Testis (tissue), 3 donors: ENCODE results near the gene ALKBH5. TPM values are rescaled to one million over a fixed set of nuclear protein-coding genes. Genes with fewer than 3 reads are reported as not detected.
A peak's percentile ranks its signal among the peaks of the same experiment; 100 is the strongest.

ENCODE experiments used
- DNase-seq: peaks from one replicate; pipeline ENCODE4 v3.0.0-alpha.2; 2019
- H3K27ac ChIP-seq, 2 donors: fragments of 200-600 bp; sonication (generic); one replicate each; pipeline ENCODE4 v1.5.1; 2019
- H3K27me3 ChIP-seq: fragments of 200-600 bp; sonication (generic); one replicate; pipeline ENCODE4 v1.5.1; 2019
- H3K36me3 ChIP-seq: fragments of 200-600 bp; sonication (generic); one replicate; pipeline ENCODE4 v1.5.1; 2017; ENCODE audit warnings: low read depth; ENCODE audit errors: missing control alignments
- H3K4me1 ChIP-seq: fragments of 200-600 bp; sonication (generic); one replicate; pipeline ENCODE4 v1.5.1; 2019
- H3K4me3 ChIP-seq, 2 donors: fragments of 200-600 bp; sonication (generic); one replicate each; pipeline ENCODE4 v1.5.1; 2017 to 2019
- H3K9me3 ChIP-seq: fragments of 200-600 bp; sonication (generic); one replicate; pipeline ENCODE4 v1.5.1; 2017
- POLR2A ChIP-seq: fragments of 450-650 bp; IDR thresholded peaks from one replicate; pipeline ENCODE4 v1.6.1; 2017; ENCODE audit warnings: antibody characterized with exemption, mild to moderate bottlenecking, moderate library complexity
- WGBS, 2 donors: methylation state at CpG; one replicate each; pipeline ENCODE4 v1.1.5; 2018; 5-methylcytosine and 5-hydroxymethylcytosine counted together
- intact Hi-C: fragments of 100-400 bp; cut with DNase I; formaldehyde crosslinking; loops from one replicate; pipeline ENCODE4 v1.15.1; 2023; ENCODE audit warnings: low total_unique reads
- polyA plus RNA-seq: library from polyadenylated mRNA; stranded (reverse); fragments of 350-450 nt; fragmentation: Illumina TruSeq; extraction: RNeasy Lipid Tissue Mini Kit (QIAGEN cat#74804); gene quantifications from one replicate; pipeline ENCODE4 v1.2.3, GENCODE V29; 2014; ENCODE audit warnings: low read depth, low replicate concordance; ENCODE audit not compliant: insufficient read depth
- total RNA-seq, 2 donors: library from RNA; depleted of rRNA; stranded (reverse); fragments of >200 nt; gene quantifications; one replicate each; pipeline ENCODE4 v1.2.3, GENCODE V29; 2016
- TF ChIP-seq, protein P1 (sequence below), 3 experiments: fragments of 450-650 bp in 2 of 3; fragments of 200-600 bp in 1 of 3; sonication (generic) in 1 of 3; IDR thresholded peaks; one replicate each; pipeline ENCODE4 v1.5.1; 2016 to 2019; ENCODE audit warnings: antibody characterized with exemption in 3 of 3, mild to moderate bottlenecking in 2 of 3, moderate library complexity in 1 of 3

Gene ALKBH5
- total and polyA plus RNA-seq, 3 donors from 2014 or later, result 172 to 253 (median 213) TPM

DNA sequence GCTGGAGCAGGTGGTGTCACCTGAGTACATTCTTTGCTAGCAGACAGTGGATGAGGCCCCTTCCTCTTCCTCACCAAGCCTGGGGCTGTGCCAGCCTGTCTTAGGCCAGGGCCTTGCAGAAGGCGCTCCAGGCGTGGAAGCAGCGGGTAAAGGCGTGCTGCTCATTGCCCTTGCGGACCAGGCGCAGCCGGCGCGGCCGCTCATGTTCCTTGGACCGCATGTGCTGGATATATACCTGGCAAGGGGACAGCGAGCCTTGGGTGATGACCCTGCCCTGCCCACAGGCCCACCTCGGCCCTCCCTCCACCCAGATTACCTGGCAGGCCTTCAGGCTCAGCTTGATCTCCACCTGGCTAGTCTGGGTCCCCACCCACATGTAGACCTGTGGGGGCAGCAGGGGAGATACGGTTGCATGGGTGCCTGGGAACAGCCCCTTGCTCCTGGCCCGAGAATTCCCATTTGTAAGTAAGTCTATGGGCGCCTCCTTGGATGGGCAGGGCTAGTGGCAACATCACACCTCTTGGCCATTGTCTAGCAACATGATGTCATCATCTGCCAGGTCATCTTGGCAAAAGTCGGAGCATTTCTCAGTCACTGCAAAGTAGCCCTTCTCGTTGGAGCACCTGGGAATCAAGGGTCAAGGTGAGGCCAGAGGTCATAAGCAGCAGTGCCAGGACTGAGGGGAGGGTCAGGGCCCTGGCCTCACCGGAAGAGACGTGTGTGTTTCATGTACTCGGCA is 61.6 kb downstream of the ALKBH5 start:
- TF ChIP-seq, protein P1, sequence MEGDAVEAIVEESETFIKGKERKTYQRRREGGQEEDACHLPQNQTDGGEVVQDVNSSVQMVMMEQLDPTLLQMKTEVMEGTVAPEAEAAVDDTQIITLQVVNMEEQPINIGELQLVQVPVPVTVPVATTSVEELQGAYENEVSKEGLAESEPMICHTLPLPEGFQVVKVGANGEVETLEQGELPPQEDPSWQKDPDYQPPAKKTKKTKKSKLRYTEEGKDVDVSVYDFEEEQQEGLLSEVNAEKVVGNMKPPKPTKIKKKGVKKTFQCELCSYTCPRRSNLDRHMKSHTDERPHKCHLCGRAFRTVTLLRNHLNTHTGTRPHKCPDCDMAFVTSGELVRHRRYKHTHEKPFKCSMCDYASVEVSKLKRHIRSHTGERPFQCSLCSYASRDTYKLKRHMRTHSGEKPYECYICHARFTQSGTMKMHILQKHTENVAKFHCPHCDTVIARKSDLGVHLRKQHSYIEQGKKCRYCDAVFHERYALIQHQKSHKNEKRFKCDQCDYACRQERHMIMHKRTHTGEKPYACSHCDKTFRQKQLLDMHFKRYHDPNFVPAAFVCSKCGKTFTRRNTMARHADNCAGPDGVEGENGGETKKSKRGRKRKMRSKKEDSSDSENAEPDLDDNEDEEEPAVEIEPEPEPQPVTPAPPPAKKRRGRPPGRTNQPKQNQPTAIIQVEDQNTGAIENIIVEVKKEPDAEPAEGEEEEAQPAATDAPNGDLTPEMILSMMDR (IDR thresholded peaks at IDR 0.05), result no peak
- TF ChIP-seq POLR2A, result no peak
- intact Hi-C loops, result no loop called here
- DNase-seq, result no peak
- Histone ChIP-seq H3K27ac (no peak overlapping the region), H3K9me3 (no peaks in the 10 kb centered on the region), H3K4me1 (peaks cover 26% of the 10 kb centered on the region), H3K36me3 (no peaks in the 10 kb centered on the region), H3K4me3 (no peak overlapping the region), H3K27me3 (no peaks in the 10 kb centered on the region)
- 86 to 90% methylated on average over 6 to 21 of the region's 21 CpGs for WGBS, 2 donors

DNA sequence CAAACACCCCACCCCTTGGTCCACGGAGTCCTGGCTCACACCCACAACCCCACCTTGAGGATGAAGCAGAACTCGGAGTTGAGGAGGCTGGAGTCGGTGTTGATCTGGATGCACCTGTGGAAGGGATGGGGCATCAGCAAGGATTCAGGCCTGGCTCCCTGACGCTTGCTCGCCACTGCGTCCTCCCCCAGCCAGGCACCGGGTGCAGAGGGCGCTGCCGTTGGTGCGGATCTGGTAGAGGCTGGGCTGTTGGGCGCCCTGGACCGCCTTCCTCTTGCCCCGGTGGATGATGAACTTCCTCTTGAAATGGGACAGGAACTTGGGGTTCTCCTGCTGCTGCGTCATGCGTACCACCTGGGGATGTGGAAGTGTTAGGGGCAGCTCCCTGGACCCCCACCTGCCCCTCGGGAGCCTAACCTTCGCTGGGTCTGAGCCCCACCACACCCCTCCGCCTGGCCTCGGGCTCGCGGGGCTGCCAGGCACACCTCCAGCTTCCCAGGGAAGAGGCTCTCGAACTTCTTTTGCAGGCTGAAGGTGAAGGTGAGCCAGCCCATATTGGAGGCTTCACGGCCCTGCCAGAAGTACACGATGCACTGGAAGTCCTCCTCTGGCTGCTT is 62.6 kb downstream of the ALKBH5 start:
- intact Hi-C loops, result no loop called here
- no peak overlapping the region for H3K27ac ChIP-seq
- peak overlapping the region in 1 of 2 donors; percentile 36 for H3K4me3 ChIP-seq

DNA sequence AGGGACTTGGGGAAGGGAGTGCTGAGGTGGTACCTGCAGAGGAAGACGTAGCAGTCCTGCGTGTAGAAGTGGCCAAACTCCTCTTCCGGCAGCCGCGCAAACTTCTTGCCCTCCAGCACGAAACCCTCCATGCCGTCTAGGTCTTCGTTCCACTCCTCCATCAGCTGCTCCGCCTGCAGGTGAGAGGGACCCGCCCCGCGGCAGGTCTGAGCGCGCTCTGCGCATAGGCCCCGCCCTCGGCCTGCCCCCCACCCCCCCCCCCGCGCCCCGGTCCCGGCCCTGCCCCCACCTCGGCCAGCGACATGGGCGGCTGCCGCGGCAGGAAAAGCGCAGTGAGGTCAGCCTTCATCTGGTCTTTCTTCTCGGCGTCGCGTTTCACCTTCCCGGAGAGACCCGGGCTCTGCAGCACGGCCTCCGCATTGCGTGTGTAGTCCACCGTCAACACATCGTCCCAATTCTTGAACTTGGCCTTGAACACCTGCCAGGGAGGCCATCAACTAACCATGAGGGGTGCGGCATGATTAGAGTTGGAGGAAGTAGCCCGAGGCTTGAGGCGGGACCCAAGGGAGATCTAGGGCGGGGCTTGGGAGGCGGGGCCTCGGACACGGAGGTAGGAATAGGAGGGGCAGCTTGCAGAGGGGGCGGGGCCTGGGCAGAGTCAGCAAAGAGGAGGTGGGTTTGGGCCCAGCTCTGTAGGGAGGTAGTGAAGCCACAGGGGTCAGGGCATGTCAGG is 63.4 kb downstream of the ALKBH5 start:
- peak overlapping the region; percentile 31 to 56 for H3K27ac ChIP-seq
- no peaks in the 10 kb centered on the region for H3K36me3 ChIP-seq
- peak; percentile 90 for DNase-seq
- H3K27me3 ChIP-seq, result no peaks in the 10 kb centered on the region
- 26 to 41% methylated on average over 38 to 40 of the region's 46 CpGs for WGBS, 2 donors
- TF ChIP-seq, protein P1 (IDR thresholded peaks at IDR 0.05), result no peak
- TF ChIP-seq POLR2A, result no peak
- H3K9me3 ChIP-seq, result no peaks in the 10 kb centered on the region
- peak overlapping the region; percentile 6 to 36 for H3K4me3 ChIP-seq
- peaks cover 26% of the 10 kb centered on the region for H3K4me1 ChIP-seq
- intact Hi-C loops, result no loop called here

More for the DNA sequence above, 62.6 kb downstream of the ALKBH5 start:
- Histone ChIP-seq H3K36me3 (no peaks in the 10 kb centered on the region), H3K9me3 (no peaks in the 10 kb centered on the region), H3K4me1 (peaks cover 26% of the 10 kb centered on the region), H3K27me3 (no peaks in the 10 kb centered on the region)
- DNase-seq, result no peak
- WGBS, 2 donors, result 52 to 76% methylated on average over 5 to 22 of the region's 24 CpGs
- TF ChIP-seq, protein P1 (IDR thresholded peaks at IDR 0.05), result no peak
- TF ChIP-seq POLR2A, result no peak

DNA sequence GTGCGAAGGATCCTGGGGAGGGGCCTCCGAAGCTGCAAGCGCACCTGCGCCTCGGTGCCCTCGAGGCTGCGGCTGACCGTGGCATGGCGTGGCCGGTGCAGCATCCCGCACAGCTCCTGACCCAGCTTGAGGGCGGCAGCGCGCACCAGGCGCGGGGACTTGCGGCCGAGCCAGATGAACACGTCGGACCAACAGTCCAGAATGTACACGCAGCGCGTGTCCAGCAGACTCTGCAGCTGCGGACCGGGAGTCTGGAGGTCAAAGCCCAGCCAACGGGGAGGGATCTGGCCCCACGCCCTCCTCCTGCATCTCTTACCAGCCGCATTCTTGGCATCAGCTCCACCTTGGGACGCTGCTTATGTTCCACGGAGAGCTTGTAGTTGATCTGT is 64.0 kb downstream of the ALKBH5 start:
- Histone ChIP-seq H3K27me3 (no peaks in the 10 kb centered on the region), H3K36me3 (no peaks in the 10 kb centered on the region), H3K4me3 (peak overlapping the region in 1 of 2 donors; percentile 36), H3K4me1 (peaks cover 26% of the 10 kb centered on the region), H3K27ac (peak overlapping the region; percentile 31 to 56), H3K9me3 (no peaks in the 10 kb centered on the region)
- intact Hi-C loops, result no loop called here
- DNase-seq, result peak; percentile 72
- 19 to 26% methylated on average over 30 of the region's 30 CpGs for WGBS, 2 donors
- TF ChIP-seq, protein P1 (IDR thresholded peaks at IDR 0.05), result no peak
- TF ChIP-seq POLR2A, result no peak
